ENCODE measurements around the gene MGAT4A.

DNA sequence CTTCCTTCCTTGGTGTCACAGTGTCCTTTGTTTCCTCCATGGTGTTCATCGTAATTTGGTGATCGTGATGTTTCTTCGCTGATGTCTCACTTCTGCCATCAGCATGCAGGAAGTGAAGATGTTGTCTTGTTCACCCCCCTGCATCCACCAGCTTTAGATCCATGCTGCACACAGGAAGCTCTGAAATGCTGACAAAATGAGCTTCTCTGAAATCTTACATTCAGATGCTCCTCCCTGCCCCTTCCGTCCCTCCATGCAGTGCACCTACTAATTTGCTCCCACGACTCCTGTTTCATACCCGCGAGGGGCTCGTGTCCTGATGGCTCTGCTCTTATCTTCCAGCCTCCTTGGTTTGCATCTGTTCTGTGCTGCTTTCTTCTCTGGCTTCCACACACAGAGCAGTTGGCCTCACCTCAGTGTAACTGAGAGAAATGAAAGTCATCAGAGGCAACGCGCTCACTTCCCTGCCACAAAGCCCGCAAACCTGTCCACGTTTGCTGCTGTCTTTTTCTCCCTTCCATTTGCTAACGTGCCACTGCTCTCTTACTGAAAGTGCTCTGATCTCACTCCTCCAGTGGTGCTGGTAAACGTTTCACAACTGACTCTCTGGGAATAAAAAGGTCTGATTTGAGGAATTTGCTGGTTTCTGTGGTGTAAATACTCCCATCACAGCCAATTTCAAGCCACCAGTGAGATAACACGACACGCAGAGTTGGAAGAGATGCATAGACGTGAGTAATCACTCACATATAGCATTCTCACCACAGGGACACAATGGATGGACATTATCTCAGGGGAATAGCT lies 41.0 kb upstream of the MGAT4A start:
- TF ChIP-seq, protein P1, sequence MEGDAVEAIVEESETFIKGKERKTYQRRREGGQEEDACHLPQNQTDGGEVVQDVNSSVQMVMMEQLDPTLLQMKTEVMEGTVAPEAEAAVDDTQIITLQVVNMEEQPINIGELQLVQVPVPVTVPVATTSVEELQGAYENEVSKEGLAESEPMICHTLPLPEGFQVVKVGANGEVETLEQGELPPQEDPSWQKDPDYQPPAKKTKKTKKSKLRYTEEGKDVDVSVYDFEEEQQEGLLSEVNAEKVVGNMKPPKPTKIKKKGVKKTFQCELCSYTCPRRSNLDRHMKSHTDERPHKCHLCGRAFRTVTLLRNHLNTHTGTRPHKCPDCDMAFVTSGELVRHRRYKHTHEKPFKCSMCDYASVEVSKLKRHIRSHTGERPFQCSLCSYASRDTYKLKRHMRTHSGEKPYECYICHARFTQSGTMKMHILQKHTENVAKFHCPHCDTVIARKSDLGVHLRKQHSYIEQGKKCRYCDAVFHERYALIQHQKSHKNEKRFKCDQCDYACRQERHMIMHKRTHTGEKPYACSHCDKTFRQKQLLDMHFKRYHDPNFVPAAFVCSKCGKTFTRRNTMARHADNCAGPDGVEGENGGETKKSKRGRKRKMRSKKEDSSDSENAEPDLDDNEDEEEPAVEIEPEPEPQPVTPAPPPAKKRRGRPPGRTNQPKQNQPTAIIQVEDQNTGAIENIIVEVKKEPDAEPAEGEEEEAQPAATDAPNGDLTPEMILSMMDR (IDR thresholded peaks at IDR 0.05 in 4 of 5, conservative IDR thresholded peaks at IDR 0.05 in 1 of 5) = no peak
- TF ChIP-seq POLR2A (IDR thresholded peaks at IDR 0.05) = no peak

All from gastrocnemius medialis (tissue), 4 donors.